ENCODE measurements around the gene PDIK1L. TPM values are rescaled to one million over a fixed set of nuclear protein-coding genes. Genes with fewer than 3 reads are reported as not detected.

PDIK1L gene
- total and polyA plus RNA-seq, 5 donors: 1.1 to 5.2 (median 4.5) TPM

GRCh38 chr1:26156285-26157038, 44.8 kb downstream of the PDIK1L start:
- ATAC-seq: peak; percentile 12 to 38
- peak; percentile 58 to 88 (median 88) for DNase-seq
- H3K27ac ChIP-seq (ENCODE audit: low read length): peak overlapping the region; percentile 34
- H3K9me3 ChIP-seq (ENCODE audit: control insufficient read depth, low read length): no peaks in the 10 kb centered on the region
- WGBS: 17% methylated on average over 12 of the region's 12 CpGs
- H3K4me1 ChIP-seq (ENCODE audit: control insufficient read depth, insufficient read depth, low read length): peaks cover 15% of the 10 kb centered on the region
- peak overlapping the region; percentile 46 for H3K4me3 ChIP-seq (ENCODE audit: low read length)
- intact Hi-C loops (cut with DNase I): loop anchor here in 2 of 4 donors (5.0 kb wide), 2 partner anchors 44 to 119 kb away; partner anchors contain the start of gene PDIK1L (in 1 of the 2)
- H3K27me3 ChIP-seq (ENCODE audit: control insufficient read depth, insufficient read depth): no peaks in the 10 kb centered on the region

DNA sequence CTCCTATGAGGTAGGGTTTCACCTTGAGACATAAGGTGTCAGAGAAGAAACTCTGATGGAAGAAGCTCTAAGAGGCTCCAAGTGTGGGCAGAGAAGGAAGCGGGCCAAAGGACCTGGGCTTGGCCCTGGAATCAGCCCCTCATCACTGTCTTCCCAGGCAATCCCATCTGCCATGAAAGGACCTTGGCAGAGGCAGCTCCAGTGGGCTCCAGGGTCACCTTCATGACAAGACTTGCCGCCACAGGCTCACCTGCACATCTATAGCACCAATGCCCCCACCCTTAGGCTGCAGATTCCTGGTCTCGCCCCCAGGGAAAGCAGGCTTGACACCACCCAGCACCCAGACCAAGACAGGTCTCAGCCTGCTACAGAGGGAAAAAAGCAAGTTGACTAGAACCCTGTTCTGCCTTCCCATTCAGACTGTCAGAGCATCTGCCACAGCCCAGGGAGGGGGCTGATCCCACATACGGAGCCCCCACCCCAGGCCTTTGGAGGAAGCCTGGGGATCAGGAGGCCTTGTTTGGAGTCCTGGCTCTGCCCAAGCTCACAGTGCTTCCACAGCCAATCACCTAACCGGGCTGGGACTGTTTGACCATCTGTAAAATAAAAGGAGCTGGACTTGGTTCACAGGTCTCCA, 46.8 kb downstream of the PDIK1L start:
- H3K27me3 ChIP-seq (ENCODE audit: control insufficient read depth, insufficient read depth): no peaks in the 10 kb centered on the region
- ATAC-seq (no peak), DNase-seq (no peak)
- H3K4me1 ChIP-seq (ENCODE audit: control insufficient read depth, insufficient read depth, low read length): peaks cover 15% of the 10 kb centered on the region
- H3K27ac ChIP-seq (ENCODE audit: low read length): peak overlapping the region; percentile 97
- no peaks in the 10 kb centered on the region for H3K9me3 ChIP-seq (ENCODE audit: control insufficient read depth, low read length)
- intact Hi-C loops (cut with DNase I): loop anchor here in 2 of 4 donors (5.0 kb wide), 2 partner anchors 46 to 121 kb away; partner anchors contain the start of gene PDIK1L (in 1 of the 2)
- H3K4me3 ChIP-seq (ENCODE audit: low read length): peak overlapping the region; percentile 43
- WGBS: 66% methylated on average over 5 of the region's 5 CpGs

- DNase-seq: peak; percentile 32 to 79 (median 65)
Measured at GRCh38 chr1:26158908-26159742, 47.5 kb downstream of the PDIK1L start, which contains the start of gene FAM110D. TSS of gene FAM110D (plus strand) at chr1:26159079. CDS start at chr1:26161292, 2,213 bp downstream.

GRCh38 chr1:26159743-26160039, 48.1 kb downstream of the PDIK1L start:
- Histone ChIP-seq H3K27ac (ENCODE audit: low read length) (peak overlapping the region; percentile 97), H3K4me3 (ENCODE audit: low read length) (peak overlapping the region; percentile 43), H3K4me1 (ENCODE audit: control insufficient read depth, insufficient read depth, low read length) (peaks cover 15% of the 10 kb centered on the region), H3K9me3 (ENCODE audit: control insufficient read depth, low read length) (no peaks in the 10 kb centered on the region), H3K27me3 (ENCODE audit: control insufficient read depth, insufficient read depth) (no peaks in the 10 kb centered on the region)
- intact Hi-C loops (cut with DNase I): loop anchor here (5.0 to 10.0 kb wide), 4 partner anchors 47 to 165 kb away; partner anchors contain the start of genes PDIK1L (in 3 of the 4) and CEP85 (in 1 of the 4)
- no peak for DNase-seq
- ATAC-seq: no peak
- 52% methylated on average over 4 of the region's 4 CpGs for WGBS

More at GRCh38 chr1:26158908-26159742, 47.5 kb downstream of the PDIK1L start, which contains the start of gene FAM110D:
- intact Hi-C loops (cut with DNase I): loop anchor here in 2 of 4 donors (5.0 kb wide), 2 partner anchors 47 to 122 kb away; partner anchors contain the start of gene PDIK1L (in 1 of the 2)
- peak; percentile 21 to 51 for ATAC-seq
- peak within 1 kb of the TSS; percentile 97 for H3K27ac ChIP-seq (ENCODE audit: low read length)
- no peaks in the 10 kb centered on the region for H3K9me3 ChIP-seq (ENCODE audit: control insufficient read depth, low read length)
- peak within 1 kb of the TSS; percentile 43 for H3K4me3 ChIP-seq (ENCODE audit: low read length)
- H3K27me3 ChIP-seq (ENCODE audit: control insufficient read depth, insufficient read depth): no peaks in the 10 kb centered on the region
- 24% methylated on average over 6 of the region's 6 CpGs for WGBS
- peaks cover 15% of the 10 kb centered on the region for H3K4me1 ChIP-seq (ENCODE audit: control insufficient read depth, insufficient read depth, low read length)

DNA sequence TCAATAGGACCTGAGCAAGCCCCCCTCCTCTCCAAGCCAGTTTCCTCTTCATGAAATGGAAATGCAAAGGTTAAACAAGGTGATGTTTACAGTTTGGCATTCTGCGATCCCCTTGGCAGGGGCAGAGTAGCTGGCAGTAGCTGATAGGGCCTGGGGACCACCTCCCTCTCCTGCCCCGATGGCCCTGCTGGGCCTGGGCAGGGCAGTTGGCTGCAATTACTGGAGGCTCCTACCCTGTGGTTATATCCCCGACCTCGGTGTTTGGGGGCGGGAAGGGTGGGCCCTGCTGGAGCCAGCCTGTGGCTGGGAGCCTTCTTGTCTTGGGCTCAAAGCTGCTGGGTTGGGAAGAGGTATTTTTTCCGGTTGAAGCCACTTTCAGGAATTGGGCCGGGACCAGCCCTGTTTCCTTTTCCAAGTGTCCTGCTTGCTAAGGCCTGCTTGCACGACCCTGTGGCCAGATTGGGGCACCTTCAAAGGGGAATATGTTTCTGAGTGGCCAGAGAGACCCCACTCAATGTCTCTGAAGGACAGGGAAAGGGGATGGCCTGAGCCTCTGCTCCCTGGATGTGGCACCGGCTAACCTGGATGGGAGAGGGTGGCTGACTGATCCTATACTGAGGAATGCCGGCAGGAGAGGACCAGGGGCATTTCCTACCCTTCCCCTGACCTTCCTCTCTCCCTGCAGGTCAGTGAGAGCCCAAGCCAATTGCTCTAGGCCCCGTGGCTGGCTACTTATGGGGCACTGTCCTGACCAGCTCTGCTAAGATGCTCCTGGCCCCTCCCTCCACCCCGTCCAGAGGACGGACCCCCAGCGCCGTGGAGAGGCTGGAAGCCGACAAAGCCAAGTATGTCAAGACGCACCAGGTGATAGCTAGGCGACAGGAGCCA, 49.1 kb downstream of the PDIK1L start:
- H3K27ac ChIP-seq (ENCODE audit: low read length): peak overlapping the region; percentile 54
- DNase-seq (peak; percentile 26 to 69 (median 67)), ATAC-seq (peak; percentile 12 to 34)
- peak overlapping the region; percentile 32 for H3K4me3 ChIP-seq (ENCODE audit: low read length)
- no peaks in the 10 kb centered on the region for H3K9me3 ChIP-seq (ENCODE audit: control insufficient read depth, low read length)
- WGBS: 32% methylated on average over 18 of the region's 18 CpGs
- no peaks in the 10 kb centered on the region for H3K27me3 ChIP-seq (ENCODE audit: control insufficient read depth, insufficient read depth)
- H3K4me1 ChIP-seq (ENCODE audit: control insufficient read depth, insufficient read depth, low read length): peaks cover 11% of the 10 kb centered on the region
- intact Hi-C loops (cut with DNase I): loop anchor here in 3 of 4 donors (5.0 to 10.0 kb wide), 3 partner anchors 48 to 164 kb away; partner anchors contain the start of genes PDIK1L (in 2 of the 3) and CEP85 (in 1 of the 3)

DNA sequence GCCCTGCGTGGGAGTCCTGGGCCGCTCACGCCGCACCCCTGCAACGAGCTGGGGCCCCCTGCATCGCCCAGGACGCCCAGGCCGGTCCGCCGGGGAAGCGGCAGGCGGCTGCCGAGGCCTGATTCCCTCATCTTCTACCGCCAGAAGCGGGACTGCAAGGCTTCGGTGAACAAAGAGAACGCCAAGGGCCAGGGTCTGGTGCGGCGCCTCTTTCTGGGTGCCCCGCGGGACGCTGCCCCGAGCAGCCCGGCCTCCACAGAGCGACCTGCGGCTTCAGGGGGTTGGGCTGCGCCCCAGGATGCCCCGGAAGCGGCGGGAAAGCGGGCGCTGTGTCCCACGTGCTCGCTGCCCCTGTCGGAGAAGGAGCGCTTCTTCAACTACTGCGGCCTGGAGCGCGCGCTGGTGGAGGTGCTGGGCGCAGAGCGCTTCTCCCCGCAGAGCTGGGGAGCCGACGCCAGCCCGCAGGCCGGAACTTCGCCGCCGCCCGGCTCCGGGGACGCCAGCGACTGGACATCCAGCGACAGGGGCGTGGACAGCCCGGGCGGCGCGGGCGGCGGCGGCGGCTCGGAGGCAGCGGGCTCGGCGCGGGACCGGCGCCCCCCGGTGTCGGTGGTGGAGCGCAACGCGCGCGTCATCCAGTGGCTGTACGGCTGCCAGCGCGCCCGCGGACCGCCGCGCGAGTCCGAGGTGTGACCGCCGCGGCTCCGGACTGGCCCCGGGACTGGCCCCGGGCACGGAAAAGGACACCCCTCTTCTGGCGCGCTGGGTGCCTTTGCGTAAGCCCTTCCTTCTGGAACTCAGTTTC, 50.0 kb downstream of the PDIK1L start:
- DNase-seq (peak; percentile 69 to 89 (median 89)), ATAC-seq (peak; percentile 52 to 54)
- Histone ChIP-seq H3K4me3 (ENCODE audit: low read length) (peak overlapping the region; percentile 32), H3K4me1 (ENCODE audit: control insufficient read depth, insufficient read depth, low read length) (peaks cover 11% of the 10 kb centered on the region), H3K9me3 (ENCODE audit: control insufficient read depth, low read length) (no peaks in the 10 kb centered on the region), H3K27me3 (ENCODE audit: control insufficient read depth, insufficient read depth) (no peaks in the 10 kb centered on the region), H3K27ac (ENCODE audit: low read length) (peak overlapping the region; percentile 54)
- WGBS: 1% methylated on average over 98 of the region's 98 CpGs
- intact Hi-C loops (cut with DNase I): loop anchor here in 3 of 4 donors (5.0 to 10.0 kb wide), 3 partner anchors 49 to 163 kb away; partner anchors contain the start of genes PDIK1L (in 2 of the 3) and CEP85 (in 1 of the 3)

DNA sequence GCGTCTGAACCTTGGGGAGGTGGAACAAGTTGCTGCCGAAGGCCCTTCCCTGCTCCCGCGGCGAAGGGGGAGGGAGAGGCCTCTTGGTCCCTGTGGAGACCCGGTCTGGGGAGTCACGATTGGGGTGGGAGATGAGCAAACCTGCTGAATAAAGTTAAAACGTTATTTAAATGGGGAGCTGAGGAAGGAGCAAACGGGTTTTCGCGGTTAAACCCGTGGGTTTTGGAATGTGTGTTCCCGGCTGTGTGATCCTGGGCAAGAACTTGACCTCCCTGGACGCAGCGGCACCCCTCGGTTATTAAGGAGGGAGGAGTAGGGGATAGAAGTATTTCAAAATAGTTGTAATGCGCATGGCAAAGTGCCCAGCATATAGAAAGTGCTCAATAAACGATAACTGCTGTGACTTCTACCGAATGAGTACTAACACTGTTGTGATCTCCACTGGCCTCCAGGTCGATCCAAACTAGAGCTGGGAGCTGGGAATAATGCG, 50.6 kb downstream of the PDIK1L start:
- Histone ChIP-seq H3K27ac (ENCODE audit: low read length) (peak overlapping the region; percentile 16), H3K9me3 (ENCODE audit: control insufficient read depth, low read length) (no peaks in the 10 kb centered on the region), H3K27me3 (ENCODE audit: control insufficient read depth, insufficient read depth) (no peaks in the 10 kb centered on the region), H3K4me1 (ENCODE audit: control insufficient read depth, insufficient read depth, low read length) (peaks cover 11% of the 10 kb centered on the region), H3K4me3 (ENCODE audit: low read length) (peak overlapping the region; percentile 32)
- intact Hi-C loops (cut with DNase I): loop anchor here in 3 of 4 donors (5.0 to 10.0 kb wide), 3 partner anchors 50 to 163 kb away; partner anchors contain the start of genes PDIK1L (in 2 of the 3) and CEP85 (in 1 of the 3)
- 38% methylated on average over 21 of the region's 21 CpGs for WGBS
- no peak for ATAC-seq
- DNase-seq: peak in 1 of 3 donors; percentile 15

- WGBS: 70% methylated on average over 9 of the region's 9 CpGs
- ATAC-seq: no peak
- DNase-seq: no peak
- intact Hi-C loops (cut with DNase I): loop anchor here in 3 of 4 donors (5.0 to 10.0 kb wide), 3 partner anchors 51 to 161 kb away; partner anchors contain the start of genes PDIK1L (in 2 of the 3) and CEP85 (in 1 of the 3)
- H3K27ac ChIP-seq (ENCODE audit: low read length): no peak overlapping the region
- no peaks in the 10 kb centered on the region for H3K9me3 ChIP-seq (ENCODE audit: control insufficient read depth, low read length)
- H3K27me3 ChIP-seq (ENCODE audit: control insufficient read depth, insufficient read depth): no peaks in the 10 kb centered on the region
- no peak overlapping the region for H3K4me3 ChIP-seq (ENCODE audit: low read length)
- peaks cover 5% of the 10 kb centered on the region for H3K4me1 ChIP-seq (ENCODE audit: control insufficient read depth, insufficient read depth, low read length)
Measured at GRCh38 chr1:26163684-26164035, 52.0 kb downstream of the PDIK1L start.
